Thoracic aorta (tissue), 2 donors: ENCODE results near the gene ICOS. TPM values are rescaled to one million over a fixed set of nuclear protein-coding genes. Genes with fewer than 3 reads are reported as not detected.
"Not testable (repeated sequence)": the region's sequence is repeated elsewhere in the genome, so short reads cannot be mapped to it uniquely, and the experiment has no call there.

ENCODE experiments used
- ATAC-seq: fragments of 150-250 bp; one replicate; pipeline ENCODE4 v1.8.0; 2017; ENCODE audit warnings: low read depth; ENCODE audit not compliant: insufficient number of reproducible peaks, low FRiP score
- DNase-seq: peaks from one replicate; pipeline ENCODE4 v3.0.0-alpha.2; 2020; ENCODE audit warnings: low spot score
- H3K27ac ChIP-seq, 2 donors: fragments of 200-600 bp; sonication (generic); 1 replicate in 1 of 2; 2 replicates in 1 of 2; pipeline ENCODE4 v1.5.1; 2016; ENCODE audit warnings: mild to moderate bottlenecking in 2 of 2, moderate library complexity in 2 of 2
- H3K27me3 ChIP-seq: fragments of 200-600 bp; sonication (generic); replicated peaks from 2 replicates; pipeline ENCODE4 v1.6.0; 2016; ENCODE audit warnings: mild to moderate bottlenecking; ENCODE audit not compliant: insufficient read depth
- H3K36me3 ChIP-seq: fragments of 200-600 bp; sonication (generic); one replicate; pipeline ENCODE4 v1.5.1; 2016
- H3K4me1 ChIP-seq, 2 donors: fragments of 200-600 bp; sonication (generic); 1 replicate in 1 of 2; 2 replicates in 1 of 2; pipeline versions ENCODE4 v1.5.1 to v1.6.0; 2016; ENCODE audit warnings: low read depth in 2 of 2, mild to moderate bottlenecking in 1 of 2; ENCODE audit not compliant: control insufficient read depth in 1 of 2
- H3K4me3 ChIP-seq: fragments of 200-600 bp; sonication (generic); 2 replicates; pipeline ENCODE4 v1.5.1; 2016; ENCODE audit warnings: mild to moderate bottlenecking
- H3K9me3 ChIP-seq: fragments of 200-600 bp; sonication (generic); 2 replicates; pipeline ENCODE4 v1.5.1; 2016
- total RNA-seq, 2 donors: library from RNA; depleted of rRNA; stranded (reverse); fragments of >200 nt; gene quantifications; one replicate each; pipeline versions ENCODE4 v1.1.0 to v1.2.3, GENCODE V29; 2016
- TF ChIP-seq, protein P1 (sequence below): fragments of 200-600 bp; sonication (generic); IDR thresholded peaks from one replicate; pipeline ENCODE4 v1.5.1; 2019; ENCODE audit warnings: antibody characterized with exemption

ICOS gene
- total RNA-seq, 2 donors from 2014 or later, result 2.0 TPM; not detected in 1

DNA sequence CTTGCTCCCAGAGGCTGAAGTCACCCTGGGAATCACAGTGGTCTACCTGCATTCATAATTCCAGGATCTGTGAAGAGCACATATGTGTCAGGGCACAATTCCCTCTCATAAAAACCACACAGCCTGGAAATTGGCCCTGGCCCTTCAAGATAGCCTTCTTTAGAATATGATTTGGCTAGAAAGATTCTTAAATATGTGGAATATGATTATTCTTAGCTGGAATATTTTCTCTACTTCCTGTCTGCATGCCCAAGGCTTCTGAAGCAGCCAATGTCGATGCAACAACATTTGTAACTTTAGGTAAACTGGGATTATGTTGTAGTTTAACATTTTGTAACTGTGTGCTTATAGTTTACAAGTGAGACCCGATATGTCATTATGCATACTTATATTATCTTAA lies 24.2 kb downstream of the ICOS start:
- Histone ChIP-seq H3K36me3 (no peaks in the 10 kb centered on the region), H3K4me1 (peaks cover 5 to 75% of the 10 kb centered on the region in 2 donors), H3K27me3 (no peaks in the 10 kb centered on the region), H3K4me3 (no peak overlapping the region), H3K27ac (peak overlapping the region in 1 of 2 donors; percentile 66), H3K9me3 (no peaks in the 10 kb centered on the region)
- no peak for DNase-seq
- TF ChIP-seq, protein P1, sequence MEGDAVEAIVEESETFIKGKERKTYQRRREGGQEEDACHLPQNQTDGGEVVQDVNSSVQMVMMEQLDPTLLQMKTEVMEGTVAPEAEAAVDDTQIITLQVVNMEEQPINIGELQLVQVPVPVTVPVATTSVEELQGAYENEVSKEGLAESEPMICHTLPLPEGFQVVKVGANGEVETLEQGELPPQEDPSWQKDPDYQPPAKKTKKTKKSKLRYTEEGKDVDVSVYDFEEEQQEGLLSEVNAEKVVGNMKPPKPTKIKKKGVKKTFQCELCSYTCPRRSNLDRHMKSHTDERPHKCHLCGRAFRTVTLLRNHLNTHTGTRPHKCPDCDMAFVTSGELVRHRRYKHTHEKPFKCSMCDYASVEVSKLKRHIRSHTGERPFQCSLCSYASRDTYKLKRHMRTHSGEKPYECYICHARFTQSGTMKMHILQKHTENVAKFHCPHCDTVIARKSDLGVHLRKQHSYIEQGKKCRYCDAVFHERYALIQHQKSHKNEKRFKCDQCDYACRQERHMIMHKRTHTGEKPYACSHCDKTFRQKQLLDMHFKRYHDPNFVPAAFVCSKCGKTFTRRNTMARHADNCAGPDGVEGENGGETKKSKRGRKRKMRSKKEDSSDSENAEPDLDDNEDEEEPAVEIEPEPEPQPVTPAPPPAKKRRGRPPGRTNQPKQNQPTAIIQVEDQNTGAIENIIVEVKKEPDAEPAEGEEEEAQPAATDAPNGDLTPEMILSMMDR, result no peak
- no peak for ATAC-seq

GRCh38 chr2:203965190-203965589 lies 28.6 kb downstream of the ICOS start:
- not testable (repeated sequence) for DNase-seq, H3K36me3 ChIP-seq, H3K9me3 ChIP-seq, ATAC-seq, H3K27me3 ChIP-seq
- Histone ChIP-seq H3K4me1 (peaks cover 5 to 51% of the 10 kb centered on the region in 2 donors), H3K27ac (peak overlapping the region; percentile 9 to 66), H3K4me3 (peak overlapping the region; percentile 60)

DNA sequence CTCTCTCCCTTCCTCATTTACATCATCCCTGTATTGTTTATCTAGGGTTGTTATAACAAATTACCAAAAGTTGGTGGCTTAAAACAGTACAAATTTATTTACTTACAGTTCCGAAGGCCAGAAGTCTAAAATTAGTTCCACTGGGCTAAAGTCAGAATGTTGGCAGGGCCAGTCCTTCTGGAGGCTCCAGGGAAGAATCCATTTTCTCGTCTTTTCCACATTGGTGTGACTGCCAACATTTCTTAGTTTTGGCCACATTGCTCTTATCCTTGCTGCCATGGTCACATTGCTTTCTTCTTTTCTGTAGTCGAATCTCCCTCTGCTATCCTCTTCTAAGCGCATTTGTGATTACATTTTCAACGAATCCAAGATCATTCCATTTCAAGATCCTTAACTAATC lies 34.7 kb downstream of the ICOS start:
- H3K27me3 ChIP-seq, result no peaks in the 10 kb centered on the region
- DNase-seq (no peak), ATAC-seq (peak; percentile 33)
- H3K9me3 ChIP-seq, result no peaks in the 10 kb centered on the region
- peak overlapping the region; percentile 64 to 78 for H3K27ac ChIP-seq
- peaks cover 13 to 40% of the 10 kb centered on the region in 2 donors for H3K4me1 ChIP-seq
- no peaks in the 10 kb centered on the region for H3K36me3 ChIP-seq
- TF ChIP-seq, protein P1, result no peak
- peak overlapping the region; percentile 6 for H3K4me3 ChIP-seq

DNA sequence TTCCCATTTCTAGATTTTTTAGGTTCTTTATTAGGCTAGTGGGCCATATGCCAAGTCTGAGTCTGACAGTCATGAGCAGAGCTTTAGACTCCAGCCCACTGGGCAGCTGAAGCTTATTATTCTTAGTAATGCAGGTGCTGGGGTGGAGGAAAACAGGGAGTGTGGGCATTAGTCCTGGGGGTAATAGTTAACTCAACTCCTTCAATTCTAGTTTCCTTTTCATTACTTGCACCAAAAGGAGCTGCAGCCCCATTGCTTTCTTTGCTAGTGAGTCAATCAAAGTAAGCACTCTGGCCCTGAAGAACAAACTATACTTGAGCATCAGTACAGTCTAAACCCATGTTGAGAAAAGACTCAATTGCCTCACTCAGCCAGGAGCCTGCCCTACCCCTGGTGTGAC lies 35.5 kb downstream of the ICOS start:
- peaks cover 13 to 45% of the 10 kb centered on the region in 2 donors for H3K4me1 ChIP-seq
- no peaks in the 10 kb centered on the region for H3K9me3 ChIP-seq
- ATAC-seq, result no peak
- TF ChIP-seq, protein P1, result no peak
- no peaks in the 10 kb centered on the region for H3K27me3 ChIP-seq
- H3K4me3 ChIP-seq, result no peak overlapping the region
- DNase-seq, result no peak
- no peaks in the 10 kb centered on the region for H3K36me3 ChIP-seq
- H3K27ac ChIP-seq, result peak overlapping the region; percentile 64 to 78

- ATAC-seq (no peak), DNase-seq (no peak)
- Histone ChIP-seq H3K4me3 (no peak overlapping the region), H3K27me3 (no peaks in the 10 kb centered on the region), H3K9me3 (no peaks in the 10 kb centered on the region), H3K36me3 (no peaks in the 10 kb centered on the region), H3K27ac (no peak overlapping the region), H3K4me1 (peaks cover 19 to 54% of the 10 kb centered on the region in 2 donors)
- TF ChIP-seq, protein P1, result no peak
These were observed 36.4 kb downstream of the ICOS start for GRCh38 chr2:203973000-203973399.

GRCh38 chr2:203973676-203974075 lies 37.1 kb downstream of the ICOS start:
- ATAC-seq (no peak), DNase-seq (no peak)
- TF ChIP-seq, protein P1, result no peak
- Histone ChIP-seq H3K36me3 (no peaks in the 10 kb centered on the region), H3K27me3 (no peaks in the 10 kb centered on the region), H3K9me3 (no peaks in the 10 kb centered on the region), H3K4me1 (peaks cover 22 to 59% of the 10 kb centered on the region in 2 donors), H3K4me3 (no peak overlapping the region), H3K27ac (no peak overlapping the region)
